ENCODE measurements around the gene MACIR. TPM values are rescaled to one million over a fixed set of nuclear protein-coding genes. Genes with fewer than 3 reads are reported as not detected.

Gene MACIR
- total and polyA plus RNA-seq, 2 of the 13 experiments (the other 11 are each of a cell fraction or from before 2014, with no cell fraction given), result 2.4 to 4.4 TPM

DNA sequence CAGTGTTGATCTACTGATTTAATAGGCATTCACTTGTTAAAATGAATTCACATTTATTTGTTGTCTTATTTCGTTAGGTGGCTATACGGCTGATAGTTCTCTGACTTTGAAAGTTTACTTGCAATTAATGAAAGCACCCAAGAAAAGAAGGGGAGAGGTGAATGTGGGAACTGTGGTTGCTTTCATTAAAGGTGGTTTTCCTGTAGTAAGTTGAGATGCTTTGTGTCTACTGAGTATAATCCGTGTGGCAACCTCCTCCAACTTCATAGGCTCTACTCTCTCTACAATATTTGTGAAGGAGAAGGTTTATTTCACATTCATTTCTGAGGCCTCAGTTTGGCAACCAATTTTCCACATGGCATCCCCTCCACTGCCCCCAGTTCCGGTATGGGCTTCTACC, 12.8 kb upstream of the MACIR start:
- Histone ChIP-seq H3K27ac (ENCODE audit: extremely low read length, insufficient read depth, low read length) (no peak overlapping the region), H3K9ac (ENCODE audit: insufficient read depth, low read depth, low read length) (no peak overlapping the region), H3K4me1 (ENCODE audit: insufficient read depth, low read length) (no peaks in the 10 kb centered on the region), H3K27me3 (ENCODE audit: control insufficient read depth in 1 of 2, insufficient read depth in 2 of 2, low read length in 2 of 2) (no peaks in the 10 kb centered on the region), H3K4me3 (replicated peaks in 1 of 3; ENCODE audit: insufficient read depth in 1 of 3, low read depth in 2 of 3, low read length in 3 of 3) (no peak overlapping the region), H4K20me1 (ENCODE audit: insufficient read depth, low read length) (no peaks in the 10 kb centered on the region), H3K4me2 (ENCODE audit: low read depth, low read length) (no peak overlapping the region), H3K79me2 (ENCODE audit: insufficient read depth, low read length) (no peaks in the 10 kb centered on the region), H3K9me3 (ENCODE audit: low read length) (no peaks in the 10 kb centered on the region), H2AFZ (ENCODE audit: low read length) (no peak overlapping the region), H3K36me3 (replicated peaks in 1 of 2; ENCODE audit: control insufficient read depth in 1 of 2, insufficient read depth in 2 of 2, low read length in 2 of 2) (no peaks in the 10 kb centered on the region)
- no TSS peak for BruUV-seq (replicated peaks)
- ATAC-seq, result no peak
- no peak for DNase-seq (ENCODE audit: low spot score)
- TF ChIP-seq CREM (IDR thresholded peaks at IDR 0.05), result no peak
- no peak for TF ChIP-seq CREM (CRISPR knock-in tag; IDR thresholded peaks at IDR 0.05)
- no peak for TF ChIP-seq ZKSCAN8 (CRISPR knock-in tag; IDR thresholded peaks at IDR 0.05; ENCODE audit: borderline replicate concordance)
- TF ChIP-seq FOXC1 (CRISPR knock-in tag; IDR thresholded peaks at IDR 0.05; ENCODE audit: borderline replicate concordance), result no peak
- TF ChIP-seq MYC (CRISPR knock-in tag; IDR thresholded peaks at IDR 0.05; ENCODE audit: borderline replicate concordance), result no peak
- TF ChIP-seq, protein P1, sequence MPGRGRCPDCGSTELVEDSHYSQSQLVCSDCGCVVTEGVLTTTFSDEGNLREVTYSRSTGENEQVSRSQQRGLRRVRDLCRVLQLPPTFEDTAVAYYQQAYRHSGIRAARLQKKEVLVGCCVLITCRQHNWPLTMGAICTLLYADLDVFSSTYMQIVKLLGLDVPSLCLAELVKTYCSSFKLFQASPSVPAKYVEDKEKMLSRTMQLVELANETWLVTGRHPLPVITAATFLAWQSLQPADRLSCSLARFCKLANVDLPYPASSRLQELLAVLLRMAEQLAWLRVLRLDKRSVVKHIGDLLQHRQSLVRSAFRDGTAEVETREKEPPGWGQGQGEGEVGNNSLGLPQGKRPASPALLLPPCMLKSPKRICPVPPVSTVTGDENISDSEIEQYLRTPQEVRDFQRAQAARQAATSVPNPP (CRISPR knock-in tag; IDR thresholded peaks at IDR 0.05), result no peak
- TF ChIP-seq, protein P2, sequence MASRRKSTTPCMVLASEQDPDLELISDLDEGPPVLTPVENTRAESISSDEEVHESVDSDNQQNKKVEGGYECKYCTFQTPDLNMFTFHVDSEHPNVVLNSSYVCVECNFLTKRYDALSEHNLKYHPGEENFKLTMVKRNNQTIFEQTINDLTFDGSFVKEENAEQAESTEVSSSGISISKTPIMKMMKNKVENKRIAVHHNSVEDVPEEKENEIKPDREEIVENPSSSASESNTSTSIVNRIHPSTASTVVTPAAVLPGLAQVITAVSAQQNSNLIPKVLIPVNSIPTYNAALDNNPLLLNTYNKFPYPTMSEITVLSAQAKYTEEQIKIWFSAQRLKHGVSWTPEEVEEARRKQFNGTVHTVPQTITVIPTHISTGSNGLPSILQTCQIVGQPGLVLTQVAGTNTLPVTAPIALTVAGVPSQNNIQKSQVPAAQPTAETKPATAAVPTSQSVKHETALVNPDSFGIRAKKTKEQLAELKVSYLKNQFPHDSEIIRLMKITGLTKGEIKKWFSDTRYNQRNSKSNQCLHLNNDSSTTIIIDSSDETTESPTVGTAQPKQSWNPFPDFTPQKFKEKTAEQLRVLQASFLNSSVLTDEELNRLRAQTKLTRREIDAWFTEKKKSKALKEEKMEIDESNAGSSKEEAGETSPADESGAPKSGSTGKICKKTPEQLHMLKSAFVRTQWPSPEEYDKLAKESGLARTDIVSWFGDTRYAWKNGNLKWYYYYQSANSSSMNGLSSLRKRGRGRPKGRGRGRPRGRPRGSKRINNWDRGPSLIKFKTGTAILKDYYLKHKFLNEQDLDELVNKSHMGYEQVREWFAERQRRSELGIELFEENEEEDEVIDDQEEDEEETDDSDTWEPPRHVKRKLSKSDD (CRISPR knock-in tag; IDR thresholded peaks at IDR 0.05; ENCODE audit: low read depth), result no peak
- TF ChIP-seq HMG20B (CRISPR knock-in tag; conservative IDR thresholded peaks at IDR 0.05), result no peak
- TF ChIP-seq ADNP (CRISPR knock-in tag; IDR thresholded peaks at IDR 0.05), result no peak
- FAIRE-seq, result no peak
- intact Hi-C loops (cut with micrococcal nuclease; ENCODE audit: unreplicated experiment) (no loop called here), in situ Hi-C loops (cut with HindIII; ENCODE audit: extremely low pct_ligation_motif_present, low pct_unique_long_range_greater_than_20kb) (no loop called here)
- CTCF ChIA-PET (ENCODE audit: low intra/inter-chr PET ratio, low total read pairs), result no interaction called here
- POLR2A ChIA-PET, result no interaction called here
- WGBS (ENCODE audit: low lambda C conversion rate), result 19% methylated on average over 4 of the region's 4 CpGs

Data from HepG2 (cell line).